ENCODE data around the gene CDK5RAP3. TPM values are rescaled to one million over a fixed set of nuclear protein-coding genes. Genes with fewer than 3 reads are reported as not detected.
"Not testable (repeated sequence)": the region's sequence is repeated elsewhere in the genome, so short reads cannot be mapped to it uniquely, and the experiment has no call there.

CDK5RAP3 gene
- 53.3 and 59.4 TPM in 2 replicates for total RNA-seq (2014; rRNA removed; shearing (Covaris generic); ENCODE audit: low replicate concordance)

- H3K4me3 ChIP-seq = peak within 1 kb of the TSS; percentile 65
- H3K27me3 ChIP-seq = no peaks in the 10 kb centered on the region
- H3K9me3 ChIP-seq = no peaks in the 10 kb centered on the region
- DNase-seq = peak; percentile 100
- H3K36me3 ChIP-seq = peaks cover 20% of the 10 kb centered on the region
These were observed at the start of gene CDK5RAP3 for GRCh38 chr17:47970725-47971499. TSS of gene CDK5RAP3 (plus strand) at chr17:47971113. CDS start at chr17:47971147, 34 bp downstream.

GRCh38 chr17:47924785-47925677 is 45.9 kb upstream of the CDK5RAP3 start:
- no peaks in the 10 kb centered on the region for H3K27me3 ChIP-seq

GRCh38 chr17:47925678-47925988 is 45.3 kb upstream of the CDK5RAP3 start:
- DNase-seq = no peak
- Histone ChIP-seq H3K9me3 (no peaks in the 10 kb centered on the region), H3K4me3 (no peak overlapping the region), H3K27me3 (no peaks in the 10 kb centered on the region), H3K36me3 (peaks cover 40% of the 10 kb centered on the region)

More at GRCh38 chr17:47924785-47925677, 45.9 kb upstream of the CDK5RAP3 start:
- no peak for DNase-seq
- H3K9me3 ChIP-seq = no peaks in the 10 kb centered on the region
- H3K36me3 ChIP-seq = peaks cover 39% of the 10 kb centered on the region
- no peak overlapping the region for H3K4me3 ChIP-seq

- no peak for DNase-seq
- no peak overlapping the region for H3K4me3 ChIP-seq
- H3K27me3 ChIP-seq = no peaks in the 10 kb centered on the region
These were observed 43.0 kb upstream of the CDK5RAP3 start for GRCh38 chr17:47927821-47928400.

GRCh38 chr17:47928415-47928814 is 42.5 kb upstream of the CDK5RAP3 start:
- no peak for DNase-seq
- no peak overlapping the region for H3K4me3 ChIP-seq

More at GRCh38 chr17:47927821-47928400, 43.0 kb upstream of the CDK5RAP3 start:
- no peaks in the 10 kb centered on the region for H3K9me3 ChIP-seq
- H3K36me3 ChIP-seq = peaks cover 39% of the 10 kb centered on the region

GRCh38 chr17:47929218-47930000 is 41.5 kb upstream of the CDK5RAP3 start:
- peaks cover 35% of the 10 kb centered on the region for H3K36me3 ChIP-seq
- no peaks in the 10 kb centered on the region for H3K27me3 ChIP-seq
- no peaks in the 10 kb centered on the region for H3K9me3 ChIP-seq
- DNase-seq = no peak
- no peak overlapping the region for H3K4me3 ChIP-seq

More at GRCh38 chr17:47928415-47928814, 42.5 kb upstream of the CDK5RAP3 start:
- Histone ChIP-seq H3K27me3 (no peaks in the 10 kb centered on the region), H3K36me3 (peaks cover 39% of the 10 kb centered on the region), H3K9me3 (no peaks in the 10 kb centered on the region)

GRCh38 chr17:47931848-47932247 is 39.1 kb upstream of the CDK5RAP3 start:
- H3K9me3 ChIP-seq = no peaks in the 10 kb centered on the region
- no peak for DNase-seq
- no peak overlapping the region for H3K4me3 ChIP-seq
- peaks cover 17% of the 10 kb centered on the region for H3K36me3 ChIP-seq
- no peaks in the 10 kb centered on the region for H3K27me3 ChIP-seq

- Histone ChIP-seq H3K27me3 (no peaks in the 10 kb centered on the region), H3K9me3 (no peaks in the 10 kb centered on the region), H3K36me3 (peaks cover 8% of the 10 kb centered on the region), H3K4me3 (no peak overlapping the region)
- DNase-seq = no peak
These were observed 36.1 kb upstream of the CDK5RAP3 start for GRCh38 chr17:47934856-47935255.

GRCh38 chr17:47935468-47935867 is 35.4 kb upstream of the CDK5RAP3 start:
- not testable (repeated sequence) for H3K27me3 ChIP-seq, H3K4me3 ChIP-seq, H3K36me3 ChIP-seq, H3K9me3 ChIP-seq, DNase-seq

GRCh38 chr17:47935961-47936360 is 35.0 kb upstream of the CDK5RAP3 start:
- peaks cover 6% of the 10 kb centered on the region for H3K36me3 ChIP-seq
- no peak overlapping the region for H3K4me3 ChIP-seq
- no peaks in the 10 kb centered on the region for H3K27me3 ChIP-seq
- DNase-seq = peak; percentile 79
- peaks cover 4% of the 10 kb centered on the region for H3K9me3 ChIP-seq

GRCh38 chr17:47937941-47938340 is 33.0 kb upstream of the CDK5RAP3 start:
- DNase-seq = no peak
- no peak overlapping the region for H3K4me3 ChIP-seq
- H3K9me3 ChIP-seq = peaks cover 5% of the 10 kb centered on the region
- H3K27me3 ChIP-seq = no peaks in the 10 kb centered on the region
- H3K36me3 ChIP-seq = peaks cover 5% of the 10 kb centered on the region

GRCh38 chr17:47941246-47942095 is 29.4 kb upstream of the CDK5RAP3 start, which contains the start of gene PNPO:
TSS of gene PNPO (plus strand) at chr17:47941571. CDS start at chr17:47941676, 105 bp downstream.
- Histone ChIP-seq H3K27me3 (no peaks in the 10 kb centered on the region), H3K9me3 (peaks cover 5% of the 10 kb centered on the region), H3K4me3 (peak within 1 kb of the TSS; percentile 84), H3K36me3 (peaks cover 25% of the 10 kb centered on the region)
- DNase-seq = peak; percentile 99

- no peak for DNase-seq
- peaks cover 31% of the 10 kb centered on the region for H3K36me3 ChIP-seq
These were observed 28.8 kb upstream of the CDK5RAP3 start for GRCh38 chr17:47942096-47942510.

GRCh38 chr17:47942568-47942967 is 28.3 kb upstream of the CDK5RAP3 start:
- no peaks in the 10 kb centered on the region for H3K27me3 ChIP-seq
- no peak for DNase-seq
- H3K4me3 ChIP-seq = peak overlapping the region; percentile 84
- peaks cover 5% of the 10 kb centered on the region for H3K9me3 ChIP-seq
- peaks cover 32% of the 10 kb centered on the region for H3K36me3 ChIP-seq

More at GRCh38 chr17:47942096-47942510, 28.8 kb upstream of the CDK5RAP3 start:
- Histone ChIP-seq H3K4me3 (peak overlapping the region; percentile 84), H3K27me3 (no peaks in the 10 kb centered on the region), H3K9me3 (peaks cover 5% of the 10 kb centered on the region)

- no peak for DNase-seq
- Histone ChIP-seq H3K27me3 (no peaks in the 10 kb centered on the region), H3K4me3 (no peak overlapping the region), H3K36me3 (peaks cover 53% of the 10 kb centered on the region), H3K9me3 (peaks cover 5% of the 10 kb centered on the region)
These were observed 25.8 kb upstream of the CDK5RAP3 start for GRCh38 chr17:47945080-47945479.
